Panc1 (cell line): ENCODE data around the gene NID2. TPM values are rescaled to one million over a fixed set of nuclear protein-coding genes. Genes with fewer than 3 reads are reported as not detected.

Source experiments
- ATAC-seq: fragments of 200-7000 bp; cut with Tn5 transposase; 2 replicates; pipeline ENCODE4 v1.9.1; 2020; ENCODE audit warnings: mild to moderate bottlenecking, moderate library complexity
- BruUV-seq: library from RNA; stranded (reverse); fragments of 400-500 nt; replicated peaks from 2 replicates; lab custom pipeline; 2021; lab: Mats Ljungman, UMichigan
- CTCF ChIA-PET: fragments of 300-600 bp; sonication (Branson Sonifier 250); formaldehyde crosslinking; loops from one replicate; lab custom pipeline; 2022; ENCODE audit warnings: antibody characterized with exemption; lab: Charles Lee
- POLR2A ChIA-PET: fragments of 300-600 bp; sonication (Branson Sonifier 250); formaldehyde crosslinking; loops from one replicate; lab custom pipeline; 2022; ENCODE audit warnings: antibody characterized with exemption; lab: Charles Lee
- DNase-seq: peaks from one replicate; pipeline ENCODE4 v3.0.0-alpha.2; 2010; ENCODE audit warnings: low read depth, low spot score
- H3K27ac ChIP-seq: 2 replicates; pipeline ENCODE4 v1.5.1; 2011; ENCODE audit warnings: mild to moderate bottlenecking, low read length, inconsistent platforms
- H3K27me3 ChIP-seq: fragments of 200-500 bp; sonication (Bioruptor generic); 2 replicates; pipeline ENCODE4 v1.6.0; 2014; ENCODE audit warnings: low read length, inconsistent platforms; ENCODE audit not compliant: control insufficient read depth, insufficient read depth
- H3K36me3 ChIP-seq: fragments of 200-500 bp; sonication (Bioruptor generic); 2 replicates; pipeline ENCODE4 v1.5.1; 2014; ENCODE audit warnings: inconsistent platforms, mild to moderate bottlenecking, low read length, moderate library complexity; ENCODE audit not compliant: control insufficient read depth, insufficient read depth
- H3K4me1 ChIP-seq: 2 replicates; pipeline ENCODE4 v1.5.1; 2011; ENCODE audit warnings: inconsistent platforms, mild to moderate bottlenecking, low read length, moderate library complexity; ENCODE audit not compliant: control insufficient read depth, insufficient read depth
- H3K4me3 ChIP-seq, 2 experiments: 2 replicates each; pipeline ENCODE4 v1.5.1; 2011 to 2012; ENCODE audit warnings: low read depth in 2 of 2, low read length in 2 of 2, mild to moderate bottlenecking in 2 of 2, inconsistent platforms in 1 of 2, moderate library complexity in 1 of 2
- H3K9me3 ChIP-seq: fragments of 200-500 bp; sonication (Bioruptor generic); 2 replicates; pipeline ENCODE4 v1.5.1; 2014; ENCODE audit warnings: low read depth, mild to moderate bottlenecking, inconsistent platforms, low read length, moderate library complexity; ENCODE audit not compliant: control insufficient read depth, insufficient read depth
- CTCF ChIP-seq: fragments of 450-650 bp; IDR thresholded peaks from 2 replicates; pipeline ENCODE4 v1.5.1; 2017; ENCODE audit warnings: mild to moderate bottlenecking
- POLR2AphosphoS5 ChIP-seq: IDR thresholded peaks from 2 replicates; pipeline ENCODE4 v1.6.1; 2012; ENCODE audit warnings: mild to moderate bottlenecking, low read depth, low read length, moderate library complexity
- REST ChIP-seq, 2 experiments: IDR thresholded peaks; 2 replicates each; pipeline ENCODE4 v1.6.1; 2011 to 2012; ENCODE audit warnings: low read depth in 2 of 2, control low read depth in 1 of 2, low read length in 1 of 2, mild to moderate bottlenecking in 1 of 2, moderate library complexity in 1 of 2; ENCODE audit not compliant: insufficient read depth in 1 of 2
- SIN3A ChIP-seq: IDR thresholded peaks from 2 replicates; pipeline ENCODE4 v1.6.1; 2012; ENCODE audit warnings: low read depth, mild to moderate bottlenecking, low read length, moderate library complexity, borderline replicate concordance; ENCODE audit not compliant: insufficient read depth
- TCF7L2 ChIP-seq: IDR thresholded peaks from 2 replicates; pipeline ENCODE4 v1.6.1; 2011; ENCODE audit warnings: mild to moderate bottlenecking, low read depth, low read length, inconsistent platforms
- in situ Hi-C: cut with HindIII; loops from 2 replicates; pipeline ENCODE4 v1.10.0; 2016; ENCODE audit warnings: low sequenced_read_pairs, low pct_unique_long_range_greater_than_20kb
- intact Hi-C: fragments of 100-400 bp; cut with micrococcal nuclease; formaldehyde crosslinking; loops from one replicate; pipeline ENCODE4 v1.10.0; 2022; ENCODE audit not compliant: unreplicated experiment
- total RNA-seq: library from RNA; stranded (reverse); gene quantifications from one replicate; pipeline ENCODE4 v1.2.1, GENCODE V29; 2021; ENCODE audit not compliant: unreplicated experiment

The NID2 gene
- total RNA-seq, 1 experiment from 2014 or later = 0.36 TPM

GRCh38 chr14:52055167-52055566 lies 13.7 kb downstream of the NID2 start:
- in situ Hi-C loops = no loop called here
- Histone ChIP-seq H3K27me3 (no peaks in the 10 kb centered on the region; the same call in 1 of the 2 replicates), H3K36me3 (no peaks in the 10 kb centered on the region), H3K4me3 (no peak overlapping the region), H3K27ac (no peak overlapping the region), H3K4me1 (no peaks in the 10 kb centered on the region), H3K9me3 (no peaks in the 10 kb centered on the region)
- POLR2A ChIA-PET = no interaction called here
- no peak for DNase-seq
- ATAC-seq = no peak
- intact Hi-C loops = no loop called here
- TF ChIP-seq REST (IDR thresholded peaks at IDR 0.05; ENCODE audit: insufficient read depth in 1 of 2, low read depth in 2 of 2, low read length in 1 of 2) (no peak), CTCF (no peak), TCF7L2 (no peak), POLR2AphosphoS5 (no peak), SIN3A (no peak)
- BruUV-seq = no TSS peak
- CTCF ChIA-PET = no interaction called here

- intact Hi-C loops = no loop called here
These were observed 14.2 kb downstream of the NID2 start for GRCh38 chr14:52054678-52055077.

More at GRCh38 chr14:52054678-52055077, 14.2 kb downstream of the NID2 start:
- no peak for ATAC-seq
- ChIA-PET CTCF (no interaction called here), POLR2A (no interaction called here)
- in situ Hi-C loops = no loop called here
- no peaks in the 10 kb centered on the region; the same call in 1 of the 2 replicates for H3K27me3 ChIP-seq
- no peak overlapping the region for H3K4me3 ChIP-seq
- H3K36me3 ChIP-seq = no peaks in the 10 kb centered on the region
- H3K27ac ChIP-seq = no peak overlapping the region
- no peak for TF ChIP-seq CTCF
- TF ChIP-seq POLR2AphosphoS5 = no peak
- TF ChIP-seq SIN3A = no peak
- TF ChIP-seq TCF7L2 = no peak
- no peak for TF ChIP-seq REST (IDR thresholded peaks at IDR 0.05; ENCODE audit: insufficient read depth in 1 of 2, low read depth in 2 of 2, low read length in 1 of 2)
- no peaks in the 10 kb centered on the region for H3K4me1 ChIP-seq
- BruUV-seq = no TSS peak
- no peaks in the 10 kb centered on the region for H3K9me3 ChIP-seq
- DNase-seq = no peak
